HEK293 (cell line): ENCODE data around the gene ANKRD13D.

Experiments used
- CTCF ChIA-PET: fragments of 350-600 bp; formaldehyde crosslinking; extraction: SDS; loops from one replicate; lab custom pipeline; 2021; ENCODE audit warnings: antibody characterized with exemption; lab: Yijun Ruan, JAX
- POLR2A ChIA-PET: fragments of 300-600 bp; formaldehyde crosslinking; extraction: SDS; loops from one replicate; lab custom pipeline; 2020; ENCODE audit warnings: antibody characterized with exemption, inconsistent platforms; lab: Yijun Ruan, JAX
- H3K27ac ChIP-seq: fragments of 200-500 bp; sonication (Bioruptor generic); 2 replicates; pipeline ENCODE4 v1.5.1; 2014; ENCODE audit warnings: low read depth, low read length, control low read depth, inconsistent platforms; ENCODE audit errors: extremely low read depth
- H3K36me3 ChIP-seq, 2 experiments: fragments of 200-500 bp in 1 of 2; sonication (Bioruptor generic) in 1 of 2; 1 replicate in 1 of 2; 2 replicates in 1 of 2; pipeline ENCODE4 v1.5.1; 2014 to 2017; ENCODE audit warnings: inconsistent platforms in 2 of 2, low read length in 2 of 2; ENCODE audit not compliant: control insufficient read depth in 2 of 2, insufficient read depth in 1 of 2
- H3K4me1 ChIP-seq: fragments of 200-500 bp; sonication (Bioruptor generic); 2 replicates; pipeline ENCODE4 v1.5.1; 2014; ENCODE audit warnings: mild to moderate bottlenecking, low read length, inconsistent platforms; ENCODE audit not compliant: control insufficient read depth, insufficient read depth
- H3K4me3 ChIP-seq: 2 replicates; pipeline ENCODE4 v1.5.1; 2011; ENCODE audit warnings: low read depth, mild to moderate bottlenecking, control low read depth, low read length, moderate library complexity
- H3K9me3 ChIP-seq: fragments of 200-500 bp; sonication (Bioruptor generic); 2 replicates; pipeline ENCODE4 v1.5.1; 2014; ENCODE audit warnings: low read depth, low read length, inconsistent platforms; ENCODE audit not compliant: control insufficient read depth, insufficient read depth
- FEZF1 ChIP-seq: fragments of 450-650 bp; formaldehyde crosslinking; IDR thresholded peaks from 2 replicates; pipeline ENCODE4 v1.5.1; 2016; ENCODE audit warnings: missing biosample characterization, missing genetic modification characterization
- GLIS1 ChIP-seq: fragments of 450-650 bp; formaldehyde crosslinking; IDR thresholded peaks from 2 replicates; pipeline ENCODE4 v1.5.1; 2016; ENCODE audit warnings: missing biosample characterization, missing genetic modification characterization
- HIC1 ChIP-seq: fragments of 450-650 bp; formaldehyde crosslinking; IDR thresholded peaks from 2 replicates; pipeline ENCODE4 v1.5.1; 2016; ENCODE audit warnings: missing biosample characterization, missing genetic modification characterization
- KLF1 ChIP-seq: fragments of 450-650 bp; formaldehyde crosslinking; IDR thresholded peaks from 2 replicates; pipeline ENCODE4 v1.5.1; 2016; ENCODE audit warnings: missing biosample characterization, missing genetic modification characterization
- KLF7 ChIP-seq: fragments of 450-650 bp; formaldehyde crosslinking; IDR thresholded peaks from 2 replicates; pipeline ENCODE4 v1.5.1; 2016; ENCODE audit warnings: missing biosample characterization, missing genetic modification characterization, borderline replicate concordance
- OSR2 ChIP-seq: fragments of 450-650 bp; formaldehyde crosslinking; IDR thresholded peaks from 2 replicates; pipeline ENCODE4 v1.5.1; 2016; ENCODE audit warnings: missing biosample characterization, missing genetic modification characterization
- RBAK ChIP-seq: fragments of 450-650 bp; formaldehyde crosslinking; IDR thresholded peaks from 2 replicates; pipeline ENCODE4 v1.5.1; 2016; ENCODE audit warnings: missing biosample characterization, missing genetic modification characterization
- ZEB2 ChIP-seq: fragments of 450-650 bp; formaldehyde crosslinking; IDR thresholded peaks from 2 replicates; pipeline ENCODE4 v1.5.1; 2016; ENCODE audit warnings: missing biosample characterization, missing genetic modification characterization
- ZNF140 ChIP-seq: fragments of 450-650 bp; formaldehyde crosslinking; IDR thresholded peaks from 2 replicates; pipeline ENCODE4 v1.5.1; 2016; ENCODE audit warnings: missing biosample characterization, missing genetic modification characterization
- ZNF155 ChIP-seq: fragments of 450-650 bp; formaldehyde crosslinking; IDR thresholded peaks from 2 replicates; pipeline ENCODE4 v1.5.1; 2016; ENCODE audit warnings: missing biosample characterization, missing genetic modification characterization
- ZNF214 ChIP-seq: fragments of 450-650 bp; formaldehyde crosslinking; IDR thresholded peaks from 2 replicates; pipeline ENCODE4 v1.5.1; 2017; ENCODE audit warnings: missing biosample characterization, mild to moderate bottlenecking, missing genetic modification characterization, borderline replicate concordance
- ZNF394 ChIP-seq: fragments of 450-650 bp; formaldehyde crosslinking; IDR thresholded peaks from 2 replicates; pipeline ENCODE4 v1.5.1; 2016; ENCODE audit warnings: missing biosample characterization, missing genetic modification characterization, mild to moderate bottlenecking, moderate library complexity, borderline replicate concordance
- ZNF48 ChIP-seq: fragments of 450-650 bp; formaldehyde crosslinking; IDR thresholded peaks from 2 replicates; pipeline ENCODE4 v1.5.1; 2016; ENCODE audit warnings: missing biosample characterization, missing genetic modification characterization
- ZNF514 ChIP-seq: fragments of 450-650 bp; formaldehyde crosslinking; IDR thresholded peaks from 2 replicates; pipeline ENCODE4 v1.5.1; 2016; ENCODE audit warnings: missing biosample characterization, missing genetic modification characterization
- ZNF544 ChIP-seq: fragments of 450-650 bp; formaldehyde crosslinking; IDR thresholded peaks from 2 replicates; pipeline ENCODE4 v1.5.0; 2017; ENCODE audit warnings: missing biosample characterization, missing genetic modification characterization
- ZNF558 ChIP-seq: fragments of 450-650 bp; formaldehyde crosslinking; IDR thresholded peaks from 2 replicates; pipeline ENCODE4 v1.5.1; 2016; ENCODE audit warnings: missing biosample characterization, missing genetic modification characterization
- ZNF610 ChIP-seq: fragments of 450-650 bp; formaldehyde crosslinking; IDR thresholded peaks from 2 replicates; pipeline ENCODE4 v1.5.1; 2016; ENCODE audit warnings: missing biosample characterization, missing genetic modification characterization, borderline replicate concordance
- TF ChIP-seq, protein P1 (sequence below): fragments of 450-650 bp; formaldehyde crosslinking; IDR thresholded peaks from 2 replicates; pipeline ENCODE4 v1.5.1; 2016; ENCODE audit warnings: missing biosample characterization, missing genetic modification characterization
- TF ChIP-seq, protein P2 (sequence below): fragments of 450-650 bp; formaldehyde crosslinking; IDR thresholded peaks from 2 replicates; pipeline ENCODE4 v1.5.1; 2017; ENCODE audit warnings: missing biosample characterization, missing genetic modification characterization
- TF ChIP-seq, protein P3 (sequence below): fragments of 450-650 bp; formaldehyde crosslinking; IDR thresholded peaks from 2 replicates; pipeline ENCODE4 v1.5.1; 2016; ENCODE audit warnings: missing biosample characterization, missing genetic modification characterization
- TF ChIP-seq, protein P4 (sequence below): fragments of 450-650 bp; formaldehyde crosslinking; IDR thresholded peaks from 2 replicates; pipeline ENCODE4 v1.5.1; 2017; ENCODE audit warnings: missing biosample characterization, missing genetic modification characterization

ANKRD13D gene

DNA sequence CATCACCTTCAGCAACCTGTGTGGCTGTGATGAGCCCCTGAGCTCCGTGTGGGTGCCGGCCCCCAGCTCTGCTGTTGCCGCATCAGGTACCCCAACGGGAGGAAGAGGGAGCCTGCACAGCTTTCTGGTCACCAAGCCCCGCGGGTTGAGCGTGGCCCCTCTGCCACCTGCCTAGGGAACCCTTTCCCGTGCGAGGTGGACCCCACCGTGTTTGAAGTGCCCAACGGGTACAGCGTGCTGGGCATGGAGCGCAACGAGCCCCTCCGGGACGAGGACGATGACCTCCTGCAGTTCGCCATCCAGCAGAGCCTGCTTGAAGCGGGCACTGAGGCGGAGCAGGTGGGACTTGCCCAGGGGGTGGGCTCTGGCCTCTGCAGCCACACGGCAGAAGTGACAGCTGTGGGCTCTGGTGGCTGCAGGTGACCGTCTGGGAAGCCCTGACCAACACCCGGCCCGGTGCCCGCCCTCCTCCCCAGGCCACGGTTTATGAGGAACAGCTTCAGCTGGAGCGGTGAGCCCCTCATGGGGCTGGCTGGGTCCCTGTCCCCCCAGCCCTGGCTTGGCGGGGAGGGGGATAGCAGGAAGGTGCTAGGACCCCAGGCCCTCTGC lies 12.3 kb downstream of the ANKRD13D start:
- Histone ChIP-seq H3K4me1 (no peaks in the 10 kb centered on the region), H3K9me3 (no peaks in the 10 kb centered on the region)
- POLR2A ChIA-PET, result interaction anchor here (3.7 kb wide), 1 partner anchor 12 kb away, joined by 17 read pairs; the partner anchor contains the start of gene ANKRD13D
- TF ChIP-seq, protein P1, sequence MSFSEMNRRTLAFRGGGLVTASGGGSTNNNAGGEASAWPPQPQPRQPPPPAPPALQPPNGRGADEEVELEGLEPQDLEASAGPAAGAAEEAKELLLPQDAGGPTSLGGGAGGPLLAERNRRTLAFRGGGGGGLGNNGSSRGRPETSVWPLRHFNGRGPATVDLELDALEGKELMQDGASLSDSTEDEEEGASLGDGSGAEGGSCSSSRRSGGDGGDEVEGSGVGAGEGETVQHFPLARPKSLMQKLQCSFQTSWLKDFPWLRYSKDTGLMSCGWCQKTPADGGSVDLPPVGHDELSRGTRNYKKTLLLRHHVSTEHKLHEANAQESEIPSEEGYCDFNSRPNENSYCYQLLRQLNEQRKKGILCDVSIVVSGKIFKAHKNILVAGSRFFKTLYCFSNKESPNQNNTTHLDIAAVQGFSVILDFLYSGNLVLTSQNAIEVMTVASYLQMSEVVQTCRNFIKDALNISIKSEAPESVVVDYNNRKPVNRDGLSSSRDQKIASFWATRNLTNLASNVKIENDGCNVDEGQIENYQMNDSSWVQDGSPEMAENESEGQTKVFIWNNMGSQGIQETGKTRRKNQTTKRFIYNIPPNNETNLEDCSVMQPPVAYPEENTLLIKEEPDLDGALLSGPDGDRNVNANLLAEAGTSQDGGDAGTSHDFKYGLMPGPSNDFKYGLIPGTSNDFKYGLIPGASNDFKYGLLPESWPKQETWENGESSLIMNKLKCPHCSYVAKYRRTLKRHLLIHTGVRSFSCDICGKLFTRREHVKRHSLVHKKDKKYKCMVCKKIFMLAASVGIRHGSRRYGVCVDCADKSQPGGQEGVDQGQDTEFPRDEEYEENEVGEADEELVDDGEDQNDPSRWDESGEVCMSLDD (tag by site-specific recombination), result 0 out of 2 replicates have a peak, but pooled peaks have one; percentile 17
- no peak for TF ChIP-seq ZNF544 (tag by site-specific recombination)
- TF ChIP-seq, all 188 proteins: peak for 1
- Histone ChIP-seq H3K4me3 (no peak overlapping the region), H3K27ac (no peak overlapping the region), H3K36me3 (peaks cover 2 to 42% of the 10 kb centered on the region in 2 experiments; a peak in 2 of 3 replicates)
- CTCF ChIA-PET, result interaction anchor here (3.4 kb wide), 1 partner anchor 16 kb away, joined by 17 read pairs; no protein-coding TSS in a partner anchor

DNA sequence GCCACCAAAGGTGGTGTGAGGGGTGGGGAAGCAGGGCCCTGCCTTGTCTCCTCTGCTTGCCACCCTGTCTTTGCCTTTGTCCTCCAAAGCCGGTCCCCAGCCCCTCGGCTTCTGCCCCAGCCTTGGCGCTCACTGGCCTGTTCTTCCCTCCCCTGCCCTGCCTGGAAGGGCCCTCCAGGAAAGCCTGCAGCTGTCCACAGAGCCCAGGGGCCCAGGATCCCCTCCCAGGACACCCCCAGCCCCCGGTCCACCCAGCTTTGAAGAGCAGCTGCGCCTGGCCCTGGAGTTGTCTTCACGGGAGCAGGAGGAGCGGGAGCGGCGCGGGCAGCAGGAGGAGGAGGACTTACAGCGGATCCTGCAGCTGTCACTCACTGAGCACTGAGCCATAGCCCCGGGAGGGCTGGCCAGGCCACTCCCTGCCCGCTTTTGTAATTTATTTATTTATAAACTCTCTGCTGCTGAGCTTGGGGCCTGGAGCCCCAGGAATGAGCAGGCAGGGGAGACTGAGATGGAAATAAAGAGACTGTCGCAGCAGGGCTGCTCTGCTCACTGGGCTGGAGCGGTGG lies 12.9 kb downstream of the ANKRD13D start:
- Histone ChIP-seq H3K27ac (peak overlapping the region; percentile 53; the same call in 1 of the 2 replicates), H3K4me3 (no peak overlapping the region), H3K36me3 (peaks cover 0 to 46% of the 10 kb centered on the region in 2 experiments; a peak in 2 of 3 replicates), H3K9me3 (no peaks in the 10 kb centered on the region), H3K4me1 (no peaks in the 10 kb centered on the region)
- no peak for TF ChIP-seq ZNF155 (tag by site-specific recombination)
- TF ChIP-seq ZNF394 (tag by site-specific recombination), result peak; percentile 25; the same call in 1 of the 2 replicates
- no peak for TF ChIP-seq ZNF48
- TF ChIP-seq ZNF514 (tag by site-specific recombination), result no peak
- TF ChIP-seq ZNF610 (tag by site-specific recombination), result peak; percentile 78; the same call in 1 of the 2 replicates
- TF ChIP-seq KLF7 (tag by site-specific recombination), result no peak
- TF ChIP-seq ZNF558 (tag by site-specific recombination), result no peak
- TF ChIP-seq RBAK (tag by site-specific recombination), result no peak
- no peak for TF ChIP-seq FEZF1 (tag by site-specific recombination)
- no peak for TF ChIP-seq HIC1 (tag by site-specific recombination)
- TF ChIP-seq GLIS1 (tag by site-specific recombination), result peak; percentile 10; the same call in 1 of the 2 replicates
- TF ChIP-seq ZEB2 (tag by site-specific recombination), result no peak
- TF ChIP-seq OSR2 (tag by site-specific recombination), result 0 out of 2 replicates have a peak, but pooled peaks have one; percentile 19
- TF ChIP-seq, protein P2, sequence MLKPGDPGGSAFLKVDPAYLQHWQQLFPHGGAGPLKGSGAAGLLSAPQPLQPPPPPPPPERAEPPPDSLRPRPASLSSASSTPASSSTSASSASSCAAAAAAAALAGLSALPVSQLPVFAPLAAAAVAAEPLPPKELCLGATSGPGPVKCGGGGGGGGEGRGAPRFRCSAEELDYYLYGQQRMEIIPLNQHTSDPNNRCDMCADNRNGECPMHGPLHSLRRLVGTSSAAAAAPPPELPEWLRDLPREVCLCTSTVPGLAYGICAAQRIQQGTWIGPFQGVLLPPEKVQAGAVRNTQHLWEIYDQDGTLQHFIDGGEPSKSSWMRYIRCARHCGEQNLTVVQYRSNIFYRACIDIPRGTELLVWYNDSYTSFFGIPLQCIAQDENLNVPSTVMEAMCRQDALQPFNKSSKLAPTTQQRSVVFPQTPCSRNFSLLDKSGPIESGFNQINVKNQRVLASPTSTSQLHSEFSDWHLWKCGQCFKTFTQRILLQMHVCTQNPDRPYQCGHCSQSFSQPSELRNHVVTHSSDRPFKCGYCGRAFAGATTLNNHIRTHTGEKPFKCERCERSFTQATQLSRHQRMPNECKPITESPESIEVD (tag by site-specific recombination), result no peak
- no peak for TF ChIP-seq ZNF214 (tag by site-specific recombination)
- TF ChIP-seq, protein P3, sequence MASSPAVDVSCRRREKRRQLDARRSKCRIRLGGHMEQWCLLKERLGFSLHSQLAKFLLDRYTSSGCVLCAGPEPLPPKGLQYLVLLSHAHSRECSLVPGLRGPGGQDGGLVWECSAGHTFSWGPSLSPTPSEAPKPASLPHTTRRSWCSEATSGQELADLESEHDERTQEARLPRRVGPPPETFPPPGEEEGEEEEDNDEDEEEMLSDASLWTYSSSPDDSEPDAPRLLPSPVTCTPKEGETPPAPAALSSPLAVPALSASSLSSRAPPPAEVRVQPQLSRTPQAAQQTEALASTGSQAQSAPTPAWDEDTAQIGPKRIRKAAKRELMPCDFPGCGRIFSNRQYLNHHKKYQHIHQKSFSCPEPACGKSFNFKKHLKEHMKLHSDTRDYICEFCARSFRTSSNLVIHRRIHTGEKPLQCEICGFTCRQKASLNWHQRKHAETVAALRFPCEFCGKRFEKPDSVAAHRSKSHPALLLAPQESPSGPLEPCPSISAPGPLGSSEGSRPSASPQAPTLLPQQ, result no peak
- TF ChIP-seq ZNF140, result no peak
- TF ChIP-seq, protein P4, sequence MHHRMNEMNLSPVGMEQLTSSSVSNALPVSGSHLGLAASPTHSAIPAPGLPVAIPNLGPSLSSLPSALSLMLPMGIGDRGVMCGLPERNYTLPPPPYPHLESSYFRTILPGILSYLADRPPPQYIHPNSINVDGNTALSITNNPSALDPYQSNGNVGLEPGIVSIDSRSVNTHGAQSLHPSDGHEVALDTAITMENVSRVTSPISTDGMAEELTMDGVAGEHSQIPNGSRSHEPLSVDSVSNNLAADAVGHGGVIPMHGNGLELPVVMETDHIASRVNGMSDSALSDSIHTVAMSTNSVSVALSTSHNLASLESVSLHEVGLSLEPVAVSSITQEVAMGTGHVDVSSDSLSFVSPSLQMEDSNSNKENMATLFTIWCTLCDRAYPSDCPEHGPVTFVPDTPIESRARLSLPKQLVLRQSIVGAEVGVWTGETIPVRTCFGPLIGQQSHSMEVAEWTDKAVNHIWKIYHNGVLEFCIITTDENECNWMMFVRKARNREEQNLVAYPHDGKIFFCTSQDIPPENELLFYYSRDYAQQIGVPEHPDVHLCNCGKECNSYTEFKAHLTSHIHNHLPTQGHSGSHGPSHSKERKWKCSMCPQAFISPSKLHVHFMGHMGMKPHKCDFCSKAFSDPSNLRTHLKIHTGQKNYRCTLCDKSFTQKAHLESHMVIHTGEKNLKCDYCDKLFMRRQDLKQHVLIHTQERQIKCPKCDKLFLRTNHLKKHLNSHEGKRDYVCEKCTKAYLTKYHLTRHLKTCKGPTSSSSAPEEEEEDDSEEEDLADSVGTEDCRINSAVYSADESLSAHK (tag by site-specific recombination), result no peak
- TF ChIP-seq KLF1 (tag by site-specific recombination), result no peak
- POLR2A ChIA-PET, result interaction anchor here (1.4 to 3.7 kb wide), 4 partner anchors 10 to 15 kb away, joined by 5 to 32 read pairs (median 17); partner anchors contain the start of gene ANKRD13D
- CTCF ChIA-PET, result interaction anchor here (3.4 kb wide), 1 partner anchor 15 kb away, joined by 17 read pairs; no protein-coding TSS in a partner anchor
